ENCODE measurements around the gene CFB. TPM values are rescaled to one million over a fixed set of nuclear protein-coding genes. Genes with fewer than 3 reads are reported as not detected.

Gene CFB
- total and polyA plus RNA-seq, 2 of the 4 experiments (the other 2 are of a cell fraction): 1.8 to 6.1 TPM

DNA sequence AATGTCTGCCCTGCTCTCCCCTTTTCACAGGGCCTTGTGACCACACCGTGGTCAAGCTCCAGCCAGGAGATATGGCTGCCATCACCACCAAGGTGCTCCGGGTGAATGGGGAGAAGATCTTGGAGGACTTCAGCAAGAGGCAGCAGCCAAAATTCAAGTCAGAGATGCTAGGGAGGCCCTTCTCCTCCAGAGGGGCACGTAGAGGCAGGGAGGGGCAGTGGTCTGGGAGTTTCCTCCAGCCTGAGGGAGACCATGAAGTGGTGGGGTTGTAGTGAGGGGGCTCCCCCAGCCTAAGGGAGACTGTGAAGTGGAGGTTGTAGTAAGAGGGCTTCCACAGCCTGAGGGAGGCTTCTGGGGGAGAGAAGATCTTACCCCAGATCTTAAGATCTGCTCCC lies 22.0 kb downstream of the CFB start:
- DNase-seq (no peak), ATAC-seq (ENCODE audit: low read depth) (no peak)
- no TSS peak for BruUV-seq (replicated peaks)
- H3K23ac ChIP-seq (ENCODE audit: low read depth, low read length): no peak overlapping the region
- peaks cover 61% of the 10 kb centered on the region for H3K36me3 ChIP-seq (ENCODE audit: control insufficient read depth, insufficient read depth, low read length)
- H3K9me3 ChIP-seq (ENCODE audit: control insufficient read depth, insufficient read depth, low read length): no peaks in the 10 kb centered on the region
- H2AK9ac ChIP-seq (replicated peaks; ENCODE audit: low read depth, low read length, poor library complexity): no peak overlapping the region
- no peak overlapping the region for H4K5ac ChIP-seq (ENCODE audit: low read depth, low read length)
- H3K27ac ChIP-seq (ENCODE audit: insufficient read depth, low read length): no peak overlapping the region
- no peaks in the 10 kb centered on the region for H4K20me1 ChIP-seq (ENCODE audit: insufficient read depth, low read length)
- no peak overlapping the region for H3K4ac ChIP-seq (ENCODE audit: low read depth, low read length)
- intact Hi-C loops (cut with micrococcal nuclease): no loop called here
- H3K79me1 ChIP-seq (ENCODE audit: low read depth in 1 of 2, low read length in 2 of 2): peaks cover 10 to 35% of the 10 kb centered on the region in 2 experiments
- H4K91ac ChIP-seq (ENCODE audit: insufficient read depth, low read depth, low read length): no peak overlapping the region
- H2BK120ac ChIP-seq (ENCODE audit: low read depth, low read length): no peak overlapping the region
- H2AFZ ChIP-seq (replicated peaks; ENCODE audit: low read length, poor library complexity): no peak overlapping the region
- TF ChIP-seq, protein P1, sequence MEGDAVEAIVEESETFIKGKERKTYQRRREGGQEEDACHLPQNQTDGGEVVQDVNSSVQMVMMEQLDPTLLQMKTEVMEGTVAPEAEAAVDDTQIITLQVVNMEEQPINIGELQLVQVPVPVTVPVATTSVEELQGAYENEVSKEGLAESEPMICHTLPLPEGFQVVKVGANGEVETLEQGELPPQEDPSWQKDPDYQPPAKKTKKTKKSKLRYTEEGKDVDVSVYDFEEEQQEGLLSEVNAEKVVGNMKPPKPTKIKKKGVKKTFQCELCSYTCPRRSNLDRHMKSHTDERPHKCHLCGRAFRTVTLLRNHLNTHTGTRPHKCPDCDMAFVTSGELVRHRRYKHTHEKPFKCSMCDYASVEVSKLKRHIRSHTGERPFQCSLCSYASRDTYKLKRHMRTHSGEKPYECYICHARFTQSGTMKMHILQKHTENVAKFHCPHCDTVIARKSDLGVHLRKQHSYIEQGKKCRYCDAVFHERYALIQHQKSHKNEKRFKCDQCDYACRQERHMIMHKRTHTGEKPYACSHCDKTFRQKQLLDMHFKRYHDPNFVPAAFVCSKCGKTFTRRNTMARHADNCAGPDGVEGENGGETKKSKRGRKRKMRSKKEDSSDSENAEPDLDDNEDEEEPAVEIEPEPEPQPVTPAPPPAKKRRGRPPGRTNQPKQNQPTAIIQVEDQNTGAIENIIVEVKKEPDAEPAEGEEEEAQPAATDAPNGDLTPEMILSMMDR (conservative IDR thresholded peaks at IDR 0.05; ENCODE audit: low read depth, low read length): no peak
- no peak for TF ChIP-seq FOS (IDR thresholded peaks at IDR 0.05; ENCODE audit: low read depth, low read length)
- TF ChIP-seq MAZ (IDR thresholded peaks at IDR 0.05; ENCODE audit: borderline replicate concordance, low read depth, low read length): no peak
- no peak for TF ChIP-seq NFE2L2 (IDR thresholded peaks at IDR 0.05; ENCODE audit: low read depth, low read length)
- TF ChIP-seq RAD21 (IDR thresholded peaks at IDR 0.05; ENCODE audit: low read length): no peak
- no peak for TF ChIP-seq MXI1 (IDR thresholded peaks at IDR 0.05; ENCODE audit: borderline replicate concordance, low read depth, low read length)
- no peak for TF ChIP-seq BHLHE40 (IDR thresholded peaks at IDR 0.05; ENCODE audit: low read depth, low read length)
- TF ChIP-seq, protein P2, sequence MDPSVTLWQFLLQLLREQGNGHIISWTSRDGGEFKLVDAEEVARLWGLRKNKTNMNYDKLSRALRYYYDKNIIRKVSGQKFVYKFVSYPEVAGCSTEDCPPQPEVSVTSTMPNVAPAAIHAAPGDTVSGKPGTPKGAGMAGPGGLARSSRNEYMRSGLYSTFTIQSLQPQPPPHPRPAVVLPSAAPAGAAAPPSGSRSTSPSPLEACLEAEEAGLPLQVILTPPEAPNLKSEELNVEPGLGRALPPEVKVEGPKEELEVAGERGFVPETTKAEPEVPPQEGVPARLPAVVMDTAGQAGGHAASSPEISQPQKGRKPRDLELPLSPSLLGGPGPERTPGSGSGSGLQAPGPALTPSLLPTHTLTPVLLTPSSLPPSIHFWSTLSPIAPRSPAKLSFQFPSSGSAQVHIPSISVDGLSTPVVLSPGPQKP (IDR thresholded peaks at IDR 0.05; ENCODE audit: borderline replicate concordance, low read depth, low read length): no peak
- TF ChIP-seq CHD1 (IDR thresholded peaks at IDR 0.05; ENCODE audit: low read depth, low read length): no peak
- TF ChIP-seq MAFK (IDR thresholded peaks at IDR 0.05; ENCODE audit: low read depth, low read length): no peak
- TF ChIP-seq RFX5 (IDR thresholded peaks at IDR 0.05; ENCODE audit: low read depth, low read length): no peak
- WGBS, 2 experiments (ENCODE audit: extremely low coverage in 2 of 2, insufficient read length in 1 of 2): 100% methylated on average over 1 of the region's 3 CpGs; no CpG with 5 or more reads in 1 of the 2 experiments
- dilution Hi-C loops (cut with HindIII; ENCODE audit: low sequenced_read_pairs, unreplicated experiment): no loop called here
- H2BK20ac ChIP-seq (ENCODE audit: low read depth, low read length): no peak overlapping the region
- H3K27me3 ChIP-seq (ENCODE audit: control insufficient read depth, insufficient read depth, low read length): no peaks in the 10 kb centered on the region
- H3K56ac ChIP-seq (ENCODE audit: extremely low read depth, insufficient read depth, low read length): no peak overlapping the region
- no peak overlapping the region for H3K4me2 ChIP-seq (ENCODE audit: low read depth, low read length)
- in situ Hi-C loops (cut with MboI; ENCODE audit: low sequenced_read_pairs): no loop called here
- H2BK5ac ChIP-seq (ENCODE audit: low read depth, low read length, poor library complexity, severe bottlenecking): no peak overlapping the region
- H4K8ac ChIP-seq (ENCODE audit: low read depth in 2 of 2, low read length in 2 of 2): no peak overlapping the region
- ChIA-PET POLR2A (ENCODE audit: unreplicated experiment) (no interaction called here), CTCF (no interaction called here)
- H2BK15ac ChIP-seq (ENCODE audit: low read depth, low read length): no peak overlapping the region
- H2AK5ac ChIP-seq (ENCODE audit: low read depth, low read length): no peak overlapping the region
- H3K4me1 ChIP-seq (ENCODE audit: control insufficient read depth, insufficient read depth, low read length): peaks cover 9% of the 10 kb centered on the region
- H3K9me1 ChIP-seq (ENCODE audit: insufficient read depth, low read length): peaks cover 5% of the 10 kb centered on the region; the same call in 1 of the 2 replicates
- H3K4me3 ChIP-seq (ENCODE audit: insufficient read depth, low read depth, low read length): no peak overlapping the region
- H3K14ac ChIP-seq (replicated peaks; ENCODE audit: low read depth, low read length): no peak overlapping the region
- no peak overlapping the region for H3K9ac ChIP-seq (ENCODE audit: low read depth, low read length)
- no peak overlapping the region for H3K18ac ChIP-seq (ENCODE audit: low read depth, low read length)

Measured in IMR-90 (cell line).